Subcutaneous abdominal adipose tissue (tissue), 5 donors: ENCODE measurements around the gene GLYR1.
A peak's percentile ranks its signal among the peaks of the same experiment; 100 is the strongest.

ENCODE experiments used
- H3K27ac ChIP-seq: one replicate; pipeline ENCODE4 v1.7.0; 2013; ENCODE audit warnings: low read depth, mild to moderate bottlenecking, inconsistent platforms, low read length, moderate library complexity
- H3K27me3 ChIP-seq, 5 donors: one replicate each; pipeline ENCODE4 v1.7.0; 2013; ENCODE audit warnings: low read length in 5 of 5, inconsistent platforms in 1 of 5; ENCODE audit not compliant: control insufficient read depth in 5 of 5, insufficient read depth in 4 of 5
- H3K36me3 ChIP-seq, 5 donors: one replicate each; pipeline ENCODE4 v1.7.0; 2013; ENCODE audit warnings: low read length in 5 of 5; ENCODE audit not compliant: control insufficient read depth in 5 of 5, insufficient read depth in 5 of 5
- H3K4me1 ChIP-seq, 5 donors: one replicate each; pipeline ENCODE4 v1.7.0; 2013; ENCODE audit warnings: low read length in 5 of 5, mild to moderate bottlenecking in 3 of 5, moderate library complexity in 1 of 5; ENCODE audit not compliant: control insufficient read depth in 5 of 5, insufficient read depth in 5 of 5
- H3K4me3 ChIP-seq, 5 donors: one replicate each; pipeline ENCODE4 v1.7.0; 2013; ENCODE audit warnings: low read length in 5 of 5, low read depth in 1 of 5
- H3K9ac ChIP-seq, 5 donors: one replicate each; pipeline ENCODE4 v1.7.0; 2013; ENCODE audit warnings: low read length in 5 of 5, mild to moderate bottlenecking in 4 of 5, moderate library complexity in 3 of 5
- H3K9me3 ChIP-seq, 5 donors: one replicate each; pipeline ENCODE4 v1.7.0; 2013; ENCODE audit warnings: low read length in 5 of 5; ENCODE audit not compliant: control insufficient read depth in 5 of 5
- donor health status: healthy.
- donor health status: healthy.
- donor health status: healthy.
- donor health status: healthy.
- donor health status: healthy.

GLYR1 gene

DNA sequence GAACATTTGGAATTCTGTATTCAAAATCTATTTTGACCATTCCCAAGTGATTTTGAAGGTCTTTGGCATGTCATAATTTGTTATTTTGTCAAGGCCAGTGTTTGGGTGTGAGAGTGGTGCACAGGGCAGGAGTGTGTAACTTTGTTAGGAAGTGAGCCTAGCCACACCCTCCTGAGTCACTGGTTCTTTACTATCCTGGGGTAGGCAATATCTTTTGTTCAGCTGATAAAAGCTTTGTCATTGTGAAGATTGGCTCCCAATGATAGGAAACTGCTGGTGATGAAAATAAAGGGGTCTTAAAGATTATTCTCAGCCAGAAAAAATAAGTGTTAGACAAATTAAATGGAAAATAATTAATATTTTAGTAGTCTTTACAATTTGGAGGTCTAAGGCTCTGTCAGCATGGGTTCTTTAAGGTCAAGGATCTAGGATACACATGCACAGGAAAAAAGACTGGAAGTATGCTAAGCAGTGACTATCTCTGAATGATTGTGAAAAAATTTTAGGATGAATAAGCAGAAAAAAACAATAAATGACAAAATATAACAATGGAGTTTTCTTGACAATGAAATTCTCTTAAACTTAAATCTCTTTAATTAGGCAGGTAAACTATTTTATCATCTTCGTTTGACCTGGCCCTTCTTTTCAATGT, 5.3 kb upstream of the GLYR1 start:
- H3K9ac ChIP-seq: peak overlapping the region in 1 of 5 donors; percentile 17
- no peak overlapping the region for H3K4me3 ChIP-seq
- peaks cover 0 to 60% (median 54%) of the 10 kb centered on the region in 5 donors for H3K4me1 ChIP-seq
- peaks cover 9 to 36% (median 24%) of the 10 kb centered on the region in 5 donors for H3K36me3 ChIP-seq
- H3K9me3 ChIP-seq: no peaks in the 10 kb centered on the region
- peak overlapping the region; percentile 50 for H3K27ac ChIP-seq
- no peaks in the 10 kb centered on the region for H3K27me3 ChIP-seq

DNA sequence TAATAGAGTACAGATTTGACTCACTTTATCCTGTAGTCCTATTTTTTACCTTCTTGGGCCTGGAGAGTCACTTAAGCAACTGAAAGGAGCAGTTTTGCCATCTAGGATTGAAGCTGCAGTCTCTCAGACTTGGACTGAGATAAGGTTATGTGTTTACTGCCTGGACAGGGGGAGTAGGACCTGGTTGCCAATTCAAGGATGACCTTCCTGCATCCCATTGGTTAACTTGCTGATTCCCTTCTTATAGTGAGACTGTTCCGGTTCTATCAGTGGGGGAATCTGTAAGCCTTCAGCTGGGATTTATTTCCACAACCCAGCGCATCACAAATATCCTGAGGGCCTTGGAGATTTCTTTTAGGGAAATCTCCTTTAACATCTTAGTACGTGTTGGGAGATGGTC, 3.1 kb upstream of the GLYR1 start:
- peaks cover 7 to 63% (median 59%) of the 10 kb centered on the region in 5 donors for H3K4me1 ChIP-seq

GRCh38 chr16:4847774-4848587, 893 bp upstream of the GLYR1 start:
- Histone ChIP-seq H3K27ac (peak overlapping the region; percentile 96), H3K4me3 (peak overlapping the region; percentile 80 to 89 (median 82)), H3K9me3 (no peaks in the 10 kb centered on the region), H3K27me3 (no peaks in the 10 kb centered on the region), H3K36me3 (peaks cover 7 to 22% (median 18%) of the 10 kb centered on the region in 5 donors), H3K4me1 (peaks cover 7 to 66% (median 59%) of the 10 kb centered on the region in 5 donors), H3K9ac (peak overlapping the region; percentile 44 to 97 (median 90))

More for the DNA sequence above, 3.1 kb upstream of the GLYR1 start:
- H3K36me3 ChIP-seq: peaks cover 3 to 22% (median 15%) of the 10 kb centered on the region in 5 donors
- H3K9ac ChIP-seq: peak overlapping the region in 4 of 5 donors; percentile 20 to 69 (median 46)
- H3K4me3 ChIP-seq: peak overlapping the region in 2 of 5 donors; percentile 37 to 40
- no peaks in the 10 kb centered on the region for H3K27me3 ChIP-seq
- H3K9me3 ChIP-seq: no peaks in the 10 kb centered on the region
- H3K27ac ChIP-seq: peak overlapping the region; percentile 43

GRCh38 chr16:4846503-4846900, 586 bp downstream of the GLYR1 start:
- Histone ChIP-seq H3K9ac (peak overlapping the region; percentile 81 to 97 (median 96)), H3K27me3 (no peaks in the 10 kb centered on the region), H3K36me3 (peaks cover 9 to 32% (median 27%) of the 10 kb centered on the region in 5 donors), H3K9me3 (no peaks in the 10 kb centered on the region), H3K4me1 (peaks cover 7 to 51% (median 47%) of the 10 kb centered on the region in 5 donors), H3K27ac (peak overlapping the region; percentile 96), H3K4me3 (peak overlapping the region; percentile 81 to 89 (median 82))

DNA sequence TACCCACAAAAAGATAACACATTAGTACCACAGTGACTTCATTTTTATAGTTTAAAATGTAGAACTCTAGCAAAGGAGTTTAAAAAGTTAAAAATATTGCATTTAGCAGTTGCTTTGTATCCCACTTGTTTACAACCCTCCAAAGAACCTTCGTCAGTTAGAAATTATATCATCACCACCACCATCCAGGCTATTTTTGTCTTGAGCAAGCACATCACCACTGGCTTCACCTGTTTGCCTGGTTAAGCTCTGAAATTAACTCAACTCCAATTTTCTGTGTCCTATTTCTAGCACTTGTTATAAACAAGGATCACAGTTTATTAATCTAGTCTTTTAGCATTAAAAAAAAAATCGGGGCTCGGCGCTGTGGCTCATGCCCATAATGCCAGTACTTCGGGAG, 6.1 kb downstream of the GLYR1 start:
- H3K4me1 ChIP-seq: peaks cover 3 to 11% (median 7%) of the 10 kb centered on the region in 5 donors
- H3K36me3 ChIP-seq: peaks cover 26 to 81% (median 72%) of the 10 kb centered on the region in 5 donors
- H3K27me3 ChIP-seq: no peaks in the 10 kb centered on the region
- H3K4me3 ChIP-seq: no peak overlapping the region
- no peaks in the 10 kb centered on the region for H3K9me3 ChIP-seq
- H3K27ac ChIP-seq: no peak overlapping the region
- no peak overlapping the region for H3K9ac ChIP-seq

DNA sequence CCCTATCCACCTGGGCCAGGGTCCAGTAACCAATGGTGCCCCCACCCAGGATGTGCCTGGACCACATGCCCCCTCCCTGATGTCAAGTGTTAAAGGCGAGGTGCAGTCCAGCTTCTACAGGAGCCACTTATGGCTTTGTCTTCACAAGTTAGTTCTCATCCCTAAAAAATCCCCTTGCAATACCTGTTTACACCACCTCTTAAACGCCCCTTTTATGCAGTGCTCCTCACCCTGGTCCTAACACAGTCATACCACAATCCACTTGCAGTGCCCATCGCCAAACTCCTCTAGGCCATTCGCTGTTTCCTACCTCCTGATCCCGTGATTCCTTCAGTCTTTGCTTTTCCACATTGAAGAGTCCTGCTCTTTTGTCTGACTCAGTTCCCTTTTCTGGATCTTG, 7.1 kb downstream of the GLYR1 start:
- H3K9me3 ChIP-seq: no peaks in the 10 kb centered on the region
- H3K27ac ChIP-seq: no peak overlapping the region
- no peaks in the 10 kb centered on the region for H3K27me3 ChIP-seq
- H3K4me1 ChIP-seq: peaks cover 0 to 3% (median 0%) of the 10 kb centered on the region in 5 donors
- no peak overlapping the region for H3K4me3 ChIP-seq
- no peak overlapping the region for H3K9ac ChIP-seq
- H3K36me3 ChIP-seq: peaks cover 26 to 89% (median 74%) of the 10 kb centered on the region in 5 donors

DNA sequence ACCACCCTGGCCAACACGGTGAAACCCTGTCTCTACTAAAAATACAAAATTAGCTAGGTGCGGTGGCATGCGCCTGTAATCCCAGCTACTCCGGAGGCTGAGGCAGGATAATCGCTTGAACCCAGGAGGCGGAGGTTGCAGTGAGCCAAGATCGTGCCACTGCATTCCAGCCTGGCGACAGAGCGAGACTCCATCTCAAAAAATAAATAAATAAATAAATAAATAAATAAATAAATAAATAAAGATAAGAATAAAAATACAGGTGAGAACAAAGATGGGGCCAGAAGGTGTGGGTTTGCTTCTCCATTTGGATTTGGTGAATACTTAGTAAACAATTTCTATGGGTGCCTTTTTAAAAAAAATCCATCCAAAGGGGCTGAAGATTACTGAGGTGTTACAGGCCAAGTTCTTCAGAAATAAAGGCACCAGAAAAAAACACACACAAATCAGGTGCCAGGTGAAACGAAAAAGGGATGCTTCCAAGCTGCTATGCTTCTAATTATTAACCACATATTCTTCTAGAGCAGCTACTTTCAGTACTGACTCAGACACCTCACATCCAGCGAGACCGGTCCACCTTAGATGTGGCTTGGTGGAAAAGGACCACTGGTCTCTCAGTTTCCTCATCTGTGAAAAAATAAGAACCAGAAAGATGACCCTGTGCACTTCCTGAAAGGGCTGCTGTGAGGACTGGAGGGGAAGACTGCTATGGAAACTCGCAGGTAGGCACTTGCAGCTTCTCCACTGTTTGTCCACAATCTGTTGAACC, 9.2 kb downstream of the GLYR1 start:
- Histone ChIP-seq H3K27me3 (no peaks in the 10 kb centered on the region), H3K4me3 (no peak overlapping the region), H3K36me3 (peaks cover 21 to 89% (median 63%) of the 10 kb centered on the region in 5 donors), H3K27ac (no peak overlapping the region), H3K9ac (no peak overlapping the region), H3K4me1 (peaks cover 0 to 4% (median 0%) of the 10 kb centered on the region in 5 donors), H3K9me3 (no peaks in the 10 kb centered on the region)

- Histone ChIP-seq H3K27me3 (no peaks in the 10 kb centered on the region), H3K4me3 (no peak overlapping the region), H3K4me1 (peaks cover 0 to 4% (median 0%) of the 10 kb centered on the region in 5 donors), H3K36me3 (peaks cover 29 to 89% (median 66%) of the 10 kb centered on the region in 5 donors), H3K9me3 (no peaks in the 10 kb centered on the region), H3K27ac (no peak overlapping the region), H3K9ac (no peak overlapping the region)
Measured at GRCh38 chr16:4836727-4837126, 10.4 kb downstream of the GLYR1 start.

DNA sequence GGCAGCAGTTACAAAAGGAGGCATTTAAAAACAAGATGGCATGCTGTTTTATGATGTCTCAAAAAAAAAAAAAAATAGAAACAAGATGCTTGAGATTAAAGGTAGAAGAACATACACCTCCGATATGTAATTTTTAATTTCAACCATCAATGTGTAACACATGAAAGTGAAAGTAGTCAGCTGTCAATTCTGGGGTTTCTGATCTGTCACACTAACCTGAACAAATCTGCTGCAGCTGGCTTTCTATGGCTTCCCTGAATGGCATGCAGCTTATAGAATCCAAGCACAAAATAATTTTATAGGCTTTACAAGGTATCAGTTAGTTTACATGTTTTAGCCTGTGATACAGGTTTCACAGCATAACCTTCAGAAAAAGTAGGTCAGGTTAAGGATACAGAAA, 13.5 kb downstream of the GLYR1 start:
- peaks cover 0 to 4% (median 0%) of the 10 kb centered on the region in 5 donors for H3K4me1 ChIP-seq
- no peaks in the 10 kb centered on the region for H3K9me3 ChIP-seq
- no peak overlapping the region for H3K27ac ChIP-seq
- H3K27me3 ChIP-seq: no peaks in the 10 kb centered on the region
- H3K36me3 ChIP-seq: peaks cover 11 to 89% (median 66%) of the 10 kb centered on the region in 5 donors
- H3K9ac ChIP-seq: no peak overlapping the region
- no peak overlapping the region for H3K4me3 ChIP-seq
